Stomach (tissue), 9 donors: Measurements from ENCODE around the gene CERS6. TPM values are rescaled to one million over a fixed set of nuclear protein-coding genes. Genes with fewer than 3 reads are reported as not detected.
A peak's percentile ranks its signal among the peaks of the same experiment; 100 is the strongest.

Source experiments
- DNase-seq, 2 donors: peaks; one replicate each; pipeline versions ENCODE4 v3.0.0 to v3.0.0-alpha.2; 2013 to 2019
- H3K27ac ChIP-seq, 5 donors: fragments of 200-600 bp in 4 of 5; sonication (generic) in 4 of 5; one replicate each; pipeline ENCODE4 v1.5.1; 2013 to 2019; ENCODE audit warnings: mild to moderate bottlenecking in 1 of 5, moderate library complexity in 1 of 5
- H3K27me3 ChIP-seq, 3 donors: fragments of 200-600 bp; sonication (generic); one replicate each; pipeline ENCODE4 v1.5.1; 2017 to 2019; ENCODE audit warnings: mixed run types in 1 of 3
- H3K36me3 ChIP-seq, 4 donors: fragments of 200-600 bp; sonication (generic); 1 replicate in 3 of 4; 2 replicates in 1 of 4; pipeline ENCODE4 v1.5.1; 2016 to 2019
- H3K4me1 ChIP-seq, 4 donors: fragments of 200-600 bp; sonication (generic); one replicate each; pipeline ENCODE4 v1.5.1; 2016 to 2019
- H3K4me3 ChIP-seq, 4 donors: fragments of 200-600 bp; sonication (generic) in 3 of 4; one replicate each; pipeline ENCODE4 v1.5.1; 2016 to 2019; ENCODE audit warnings: mild to moderate bottlenecking in 1 of 4
- H3K9me3 ChIP-seq, 4 donors: fragments of 200-600 bp; sonication (generic); one replicate each; pipeline ENCODE4 v1.5.1; 2016 to 2019
- CTCF ChIP-seq, 7 experiments: fragments of 450-650 bp in 4 of 7; fragments of 200-600 bp in 3 of 7; sonication (generic) in 3 of 7; IDR thresholded peaks; one replicate each; pipeline ENCODE4 v1.5.1; 2016 to 2019; ENCODE audit warnings: antibody characterized with exemption in 7 of 7, control low read depth in 2 of 7, mild to moderate bottlenecking in 1 of 7
- EP300 ChIP-seq: sonication (generic); formaldehyde crosslinking; IDR thresholded peaks from one replicate; pipeline ENCODE4 v1.6.1; 2017; ENCODE audit warnings: antibody characterized with exemption
- POLR2A ChIP-seq, 4 donors: fragments of 450-650 bp; IDR thresholded peaks; one replicate each; pipeline ENCODE4 v1.6.1; 2016; ENCODE audit warnings: antibody characterized with exemption in 4 of 4, control low read depth in 2 of 4, mild to moderate bottlenecking in 1 of 4, moderate library complexity in 1 of 4
- POLR2AphosphoS5 ChIP-seq, 3 donors: sonication (generic); formaldehyde crosslinking; IDR thresholded peaks; one replicate each; pipeline ENCODE4 v1.6.1; 2016; ENCODE audit warnings: antibody characterized with exemption in 3 of 3
- WGBS, 5 donors: extraction: QIAGEN DNeasy Blood & Tissue Kit in 3 of 5; methylation state at CpG; one replicate each; pipeline versions ENCODE4 v1.1.5 to v1.1.7; 2013 to 2018; 5-methylcytosine and 5-hydroxymethylcytosine counted together
- intact Hi-C: fragments of 100-400 bp; cut with DNase I; formaldehyde crosslinking; loops from one replicate; pipeline ENCODE4 v1.15.1; 2023; ENCODE audit warnings: low total_unique reads
- polyA plus RNA-seq, 3 donors: library from polyadenylated mRNA; stranded (reverse); fragments of 200-250 nt; gene quantifications; one replicate each; pipeline ENCODE4 v1.2.3, GENCODE V29; 2013
- total RNA-seq, 5 donors: library from RNA; depleted of rRNA; stranded (reverse); fragments of >200 nt; gene quantifications; one replicate each; pipeline versions ENCODE4 v1.1.0 to v1.2.3, GENCODE V29; 2014 to 2016
- donor health status: healthy with polysubstance abuse.
- donor health status: Bipolar disorder and iron deficiency.
- donor health status: healthy.

The CERS6 gene
- total and polyA plus RNA-seq, 8 donors, result 4.0 to 102 (median 53.2) TPM

GRCh38 chr2:168780669-168781071 is 324.6 kb downstream of the CERS6 start:
- Histone ChIP-seq H3K36me3 (peaks cover 0 to 3% (median 0%) of the 10 kb centered on the region in 4 donors), H3K27ac (peak overlapping the region in 2 of 5 donors; percentile 14 to 27), H3K9me3 (no peaks in the 10 kb centered on the region), H3K4me3 (no peak overlapping the region), H3K4me1 (peaks cover 0 to 10% (median 9%) of the 10 kb centered on the region in 4 donors), H3K27me3 (no peaks in the 10 kb centered on the region)
- intact Hi-C loops, result no loop called here
- no peak for TF ChIP-seq EP300
- no peak for DNase-seq
- 24 to 67% (median 42%) methylated on average over 1 of the region's 1 CpG for WGBS, 5 donors

DNA sequence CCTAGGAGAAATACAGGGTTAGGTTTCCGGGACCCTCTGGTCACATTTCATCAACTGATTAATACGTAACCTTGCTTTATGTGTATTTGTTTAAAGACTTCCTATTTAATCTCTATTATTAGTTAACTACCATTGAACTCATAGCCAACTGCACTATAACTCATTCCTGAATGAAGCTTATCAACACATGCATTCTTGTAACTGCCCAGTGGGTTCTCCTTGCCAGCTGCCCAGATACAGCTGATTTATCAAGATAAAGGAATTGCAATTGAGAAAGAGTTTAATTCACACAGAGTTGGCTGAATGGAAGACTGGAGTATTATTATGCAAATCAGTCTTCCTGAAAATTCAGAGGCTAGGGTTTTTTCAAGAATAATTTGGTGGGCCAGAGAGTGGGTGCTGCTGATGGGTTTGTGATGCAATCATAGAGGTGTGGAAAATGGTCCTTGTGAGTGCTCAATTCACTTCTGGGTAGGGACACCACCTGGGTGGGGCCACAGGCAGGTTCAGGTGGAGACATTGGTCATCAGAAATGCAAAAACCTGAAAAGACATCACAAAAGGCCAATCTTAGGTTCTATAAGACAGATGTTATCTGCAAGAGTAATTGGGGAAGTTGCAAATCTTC is 325.2 kb downstream of the CERS6 start:
- intact Hi-C loops, result no loop called here
- Histone ChIP-seq H3K36me3 (no peaks in the 10 kb centered on the region), H3K4me1 (peaks cover 0 to 10% (median 9%) of the 10 kb centered on the region in 4 donors), H3K27ac (peak overlapping the region in 2 of 5 donors; percentile 14 to 27), H3K9me3 (no peaks in the 10 kb centered on the region), H3K27me3 (no peaks in the 10 kb centered on the region), H3K4me3 (no peak overlapping the region)
- peak in 1 of 2 donors; percentile 55 for DNase-seq
- peak in 1 of 3 donors; percentile 26 for TF ChIP-seq POLR2AphosphoS5 (IDR thresholded peaks at IDR 0.05)
- no peak for TF ChIP-seq CTCF (IDR thresholded peaks at IDR 0.05)
- 18 to 50% (median 47%) methylated on average over 2 of the region's 2 CpGs for WGBS, 5 donors

DNA sequence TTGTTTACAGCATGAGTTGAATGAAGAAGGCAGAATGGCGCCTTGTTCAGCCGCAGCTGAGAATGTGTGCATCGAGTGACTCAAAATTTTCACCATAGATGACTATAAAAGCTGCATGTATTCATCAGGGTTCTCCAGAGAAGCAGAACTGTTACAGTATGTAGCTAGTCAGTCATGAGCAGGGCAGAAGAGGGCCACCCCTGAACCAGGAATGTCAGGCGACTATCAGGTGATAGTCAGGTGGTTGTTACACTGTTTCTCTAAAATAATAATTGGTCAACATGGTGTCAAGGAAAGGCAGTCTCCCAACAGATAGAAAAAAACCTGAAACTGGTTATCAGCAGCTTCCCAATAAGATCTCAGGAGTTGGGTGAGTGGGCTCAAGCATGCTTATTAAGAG is 326.2 kb downstream of the CERS6 start:
- WGBS, 5 donors, result 89 to 98% (median 94%) methylated on average over 4 of the region's 4 CpGs
- Histone ChIP-seq H3K36me3 (no peaks in the 10 kb centered on the region), H3K9me3 (no peaks in the 10 kb centered on the region)

DNA sequence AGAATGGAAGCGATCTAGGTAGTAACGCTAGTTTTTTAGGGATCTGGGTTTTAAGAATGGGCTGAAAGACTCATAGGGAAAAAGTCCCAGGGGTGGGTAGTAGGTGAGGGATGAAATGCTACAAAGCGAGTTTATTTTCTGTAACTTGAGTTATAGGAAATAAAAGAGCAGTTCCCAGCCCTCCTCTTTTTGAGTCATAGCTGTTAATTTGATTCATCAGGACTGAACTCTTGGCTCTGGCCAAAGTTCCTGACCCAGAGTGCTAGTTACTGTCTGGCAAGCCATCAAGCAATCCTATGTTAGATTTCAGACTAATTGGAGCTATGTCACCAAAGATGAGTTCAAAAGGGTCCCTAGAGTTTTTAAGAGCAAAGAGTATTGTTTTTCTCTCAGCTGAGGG is 328.9 kb downstream of the CERS6 start:
- no peaks in the 10 kb centered on the region for H3K36me3 ChIP-seq
- H3K4me1 ChIP-seq, result peaks cover 0 to 10% (median 9%) of the 10 kb centered on the region in 4 donors
- WGBS, 5 donors, result 77 to 93% (median 91%) methylated on average over 3 of the region's 3 CpGs
- no peak for TF ChIP-seq CTCF (IDR thresholded peaks at IDR 0.05)
- TF ChIP-seq POLR2AphosphoS5 (IDR thresholded peaks at IDR 0.05), result no peak
- no peak for TF ChIP-seq POLR2A (IDR thresholded peaks at IDR 0.05)
- TF ChIP-seq EP300, result no peak
- no peak overlapping the region for H3K4me3 ChIP-seq
- no peak overlapping the region for H3K27ac ChIP-seq
- no peaks in the 10 kb centered on the region for H3K27me3 ChIP-seq
- DNase-seq, result no peak
- no peaks in the 10 kb centered on the region for H3K9me3 ChIP-seq
- intact Hi-C loops, result no loop called here

More for the DNA sequence above, 326.2 kb downstream of the CERS6 start:
- Histone ChIP-seq H3K27me3 (no peaks in the 10 kb centered on the region), H3K4me1 (peaks cover 0 to 10% (median 9%) of the 10 kb centered on the region in 4 donors), H3K4me3 (no peak overlapping the region), H3K27ac (no peak overlapping the region)
- intact Hi-C loops, result no loop called here
- no peak for DNase-seq
- TF ChIP-seq CTCF (IDR thresholded peaks at IDR 0.05) (no peak), POLR2AphosphoS5 (IDR thresholded peaks at IDR 0.05) (no peak), EP300 (no peak), POLR2A (IDR thresholded peaks at IDR 0.05) (no peak)

- H3K27me3 ChIP-seq, result no peaks in the 10 kb centered on the region
- no peak overlapping the region for H3K27ac ChIP-seq
- DNase-seq, result no peak
- H3K9me3 ChIP-seq, result no peaks in the 10 kb centered on the region
- intact Hi-C loops, result no loop called here
- TF ChIP-seq POLR2A (IDR thresholded peaks at IDR 0.05) (no peak), EP300 (no peak), CTCF (IDR thresholded peaks at IDR 0.05) (no peak), POLR2AphosphoS5 (IDR thresholded peaks at IDR 0.05) (no peak)
- no peaks in the 10 kb centered on the region for H3K4me1 ChIP-seq
- H3K4me3 ChIP-seq, result no peak overlapping the region
- 84 to 92% (median 90%) methylated on average over 3 of the region's 3 CpGs for WGBS, 5 donors
- H3K36me3 ChIP-seq, result no peaks in the 10 kb centered on the region
Observed at GRCh38 chr2:168787098-168787781, 331.2 kb downstream of the CERS6 start.
